Thyroid gland (tissue), 4 donors: ENCODE data around the gene KLHL17. TPM values are rescaled to one million over a fixed set of nuclear protein-coding genes. Genes with fewer than 3 reads are reported as not detected.

Experiments used
- DNase-seq, 2 donors: peaks; one replicate each; pipeline ENCODE4 v3.0.0-alpha.2; 2019
- H3K27ac ChIP-seq, 3 donors: fragments of 200-600 bp; sonication (generic); 1 replicate in 2 of 3; 2 replicates in 1 of 3; pipeline ENCODE4 v1.5.1; 2016 to 2019; ENCODE audit warnings: mild to moderate bottlenecking in 1 of 3, moderate library complexity in 1 of 3
- H3K27me3 ChIP-seq: fragments of 200-600 bp; sonication (generic); one replicate; pipeline ENCODE4 v1.5.1; 2019
- H3K36me3 ChIP-seq, 2 donors: fragments of 200-600 bp; sonication (generic); one replicate each; pipeline ENCODE4 v1.5.1; 2016 to 2019
- H3K4me1 ChIP-seq, 2 donors: fragments of 200-600 bp; sonication (generic); one replicate each; pipeline ENCODE4 v1.5.1; 2017 to 2019
- H3K4me3 ChIP-seq, 3 donors: fragments of 200-600 bp; sonication (generic); replicated peaks in 1 of 3; 1 replicate in 2 of 3; 2 replicates in 1 of 3; pipeline ENCODE4 v1.5.1; 2016; ENCODE audit warnings: mild to moderate bottlenecking in 1 of 3
- H3K9me3 ChIP-seq: fragments of 200-600 bp; sonication (generic); one replicate; pipeline ENCODE4 v1.5.1; 2017
- POLR2A ChIP-seq, 2 donors: fragments of 450-650 bp; IDR thresholded peaks; one replicate each; pipeline ENCODE4 v1.6.1; 2017; ENCODE audit warnings: antibody characterized with exemption in 2 of 2, mild to moderate bottlenecking in 2 of 2, moderate library complexity in 1 of 2
- WGBS, 2 donors: methylation state at CpG; one replicate each; pipeline ENCODE4 v1.1.5; 2017; 5-methylcytosine and 5-hydroxymethylcytosine counted together
- intact Hi-C: fragments of 100-400 bp; cut with DNase I; formaldehyde crosslinking; loops from one replicate; pipeline ENCODE4 v1.15.1; 2023
- total RNA-seq, 4 donors: library from RNA; depleted of rRNA; stranded (reverse); fragments of >200 nt; gene quantifications; one replicate each; pipeline ENCODE4 v1.2.3, GENCODE V29; 2016
- TF ChIP-seq, protein P1 (sequence below), 6 experiments: fragments of 200-600 bp in 3 of 6; fragments of 450-650 bp in 3 of 6; sonication (generic) in 3 of 6; IDR thresholded peaks; one replicate each; pipeline ENCODE4 v1.5.1; 2016 to 2019; ENCODE audit warnings: antibody characterized with exemption in 6 of 6, mild to moderate bottlenecking in 2 of 6, inconsistent platforms in 1 of 6, moderate library complexity in 1 of 6

The KLHL17 gene
- total RNA-seq, 4 donors from 2014 or later = 3.4 to 10.9 (median 10.3) TPM

DNA sequence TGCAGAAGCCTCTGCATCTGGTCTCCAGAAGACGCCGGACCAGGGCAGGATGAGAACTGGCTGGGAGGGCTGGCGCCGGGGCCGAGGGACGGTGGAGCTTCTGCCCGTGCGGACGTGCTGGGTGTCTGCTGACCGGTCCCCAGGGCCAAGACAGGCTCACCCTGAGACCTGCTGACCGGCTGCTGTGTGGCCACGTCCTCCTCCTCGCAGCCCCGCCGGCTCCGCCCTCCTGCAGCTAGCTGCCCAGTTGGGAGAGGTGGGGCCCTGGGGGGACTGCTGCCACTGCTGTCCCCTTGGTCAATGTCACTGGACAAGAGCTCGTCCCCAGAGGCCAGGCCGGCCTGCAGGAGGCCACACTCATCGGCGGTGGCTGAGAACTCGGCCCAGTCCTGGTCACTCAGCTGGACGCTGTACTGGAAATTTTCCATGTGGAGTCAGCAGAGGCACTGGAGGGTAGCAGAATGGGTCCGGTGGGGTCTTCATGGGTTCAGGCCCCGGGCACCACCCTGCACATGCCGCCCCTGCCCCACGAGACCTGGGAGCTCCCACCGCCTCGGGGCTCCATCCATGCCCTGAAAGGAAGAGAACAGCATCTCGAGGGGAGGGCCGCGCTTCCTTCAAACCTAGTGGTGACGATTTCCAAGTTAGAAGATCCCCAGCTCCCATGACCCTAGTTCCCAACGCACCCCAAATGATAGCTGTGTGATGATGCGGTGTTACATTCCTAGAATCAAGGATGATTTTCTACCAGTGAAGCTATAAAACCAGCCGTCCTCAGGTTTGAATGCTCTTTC is 20.4 kb downstream of the KLHL17 start:
- peaks cover 0 to 6% of the 10 kb centered on the region in 2 donors for H3K4me1 ChIP-seq
- no peaks in the 10 kb centered on the region for H3K9me3 ChIP-seq

DNA sequence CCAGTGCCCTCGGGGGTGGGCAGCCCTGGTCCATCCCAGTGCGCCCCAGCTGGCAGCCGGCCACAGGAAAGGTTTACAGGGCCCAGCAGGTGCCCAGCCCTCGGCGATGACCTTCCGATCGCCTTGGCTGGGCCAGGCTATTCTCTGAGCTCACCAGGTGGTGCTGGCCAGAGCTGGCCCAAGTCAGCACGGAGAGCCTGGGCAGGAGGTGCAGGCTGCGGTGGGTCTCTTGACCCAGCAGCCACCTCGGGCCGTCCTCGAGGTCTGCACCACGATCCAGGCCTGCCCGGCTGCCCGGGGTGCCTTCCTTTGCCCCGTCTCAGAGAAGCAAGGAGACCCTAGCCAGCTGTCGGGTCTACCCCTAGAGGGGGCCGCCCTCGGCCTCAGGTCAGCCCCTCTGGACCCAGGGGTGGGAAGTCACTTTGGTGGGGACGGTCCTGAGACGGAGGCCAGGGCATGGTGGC is 21.1 kb downstream of the KLHL17 start:
- no peaks in the 10 kb centered on the region for H3K9me3 ChIP-seq
- no peak overlapping the region for H3K4me3 ChIP-seq
- no peaks in the 10 kb centered on the region for H3K36me3 ChIP-seq
- TF ChIP-seq, protein P1, sequence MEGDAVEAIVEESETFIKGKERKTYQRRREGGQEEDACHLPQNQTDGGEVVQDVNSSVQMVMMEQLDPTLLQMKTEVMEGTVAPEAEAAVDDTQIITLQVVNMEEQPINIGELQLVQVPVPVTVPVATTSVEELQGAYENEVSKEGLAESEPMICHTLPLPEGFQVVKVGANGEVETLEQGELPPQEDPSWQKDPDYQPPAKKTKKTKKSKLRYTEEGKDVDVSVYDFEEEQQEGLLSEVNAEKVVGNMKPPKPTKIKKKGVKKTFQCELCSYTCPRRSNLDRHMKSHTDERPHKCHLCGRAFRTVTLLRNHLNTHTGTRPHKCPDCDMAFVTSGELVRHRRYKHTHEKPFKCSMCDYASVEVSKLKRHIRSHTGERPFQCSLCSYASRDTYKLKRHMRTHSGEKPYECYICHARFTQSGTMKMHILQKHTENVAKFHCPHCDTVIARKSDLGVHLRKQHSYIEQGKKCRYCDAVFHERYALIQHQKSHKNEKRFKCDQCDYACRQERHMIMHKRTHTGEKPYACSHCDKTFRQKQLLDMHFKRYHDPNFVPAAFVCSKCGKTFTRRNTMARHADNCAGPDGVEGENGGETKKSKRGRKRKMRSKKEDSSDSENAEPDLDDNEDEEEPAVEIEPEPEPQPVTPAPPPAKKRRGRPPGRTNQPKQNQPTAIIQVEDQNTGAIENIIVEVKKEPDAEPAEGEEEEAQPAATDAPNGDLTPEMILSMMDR (IDR thresholded peaks at IDR 0.05) = no peak
- TF ChIP-seq POLR2A (IDR thresholded peaks at IDR 0.05) = no peak
- H3K4me1 ChIP-seq = no peaks in the 10 kb centered on the region
- H3K27ac ChIP-seq = no peak overlapping the region
- 83% methylated on average over 7 of the region's 21 CpGs; no CpG with 5 or more reads in 1 of the 2 donors for WGBS, 2 donors
- no peak for DNase-seq
- H3K27me3 ChIP-seq = no peaks in the 10 kb centered on the region
- intact Hi-C loops = no loop called here

More for the DNA sequence above, 20.4 kb downstream of the KLHL17 start:
- TF ChIP-seq POLR2A (IDR thresholded peaks at IDR 0.05) = no peak
- TF ChIP-seq, protein P1 (IDR thresholded peaks at IDR 0.05) = no peak
- 75 to 84% methylated on average over 11 to 26 of the region's 35 CpGs for WGBS, 2 donors
- no peaks in the 10 kb centered on the region for H3K27me3 ChIP-seq
- intact Hi-C loops = no loop called here
- H3K36me3 ChIP-seq = no peaks in the 10 kb centered on the region
- H3K4me3 ChIP-seq = no peak overlapping the region
- H3K27ac ChIP-seq = no peak overlapping the region
- no peak for DNase-seq

DNA sequence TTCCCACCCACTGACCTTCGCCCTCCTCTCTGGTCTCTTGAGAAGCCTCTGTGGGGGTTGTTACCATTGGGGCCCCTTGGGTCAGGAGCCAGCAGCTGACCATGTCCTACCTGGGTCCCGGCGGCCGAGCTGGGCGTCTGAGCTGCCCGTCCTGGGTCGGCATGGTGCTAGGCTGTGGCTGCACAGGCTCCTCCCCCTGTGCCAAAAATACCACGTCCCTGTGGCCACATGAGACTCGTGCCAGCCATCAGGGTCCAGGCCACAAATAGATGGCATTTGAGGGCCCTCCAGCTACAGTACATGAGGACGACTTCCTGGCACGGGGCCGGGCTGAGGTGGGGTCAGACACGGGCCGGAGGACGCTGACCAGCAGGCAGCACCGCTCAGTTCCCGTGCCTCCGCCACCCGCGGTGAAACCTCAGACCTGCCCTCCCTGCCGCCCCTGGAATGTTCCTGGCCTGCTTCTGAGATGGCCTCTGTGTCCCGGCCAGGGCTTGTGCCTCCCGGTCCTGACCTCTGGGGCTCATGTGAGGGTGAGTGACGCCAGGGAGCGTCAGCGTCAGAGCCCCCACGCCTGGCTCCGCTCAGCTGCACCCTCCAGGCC is 21.7 kb downstream of the KLHL17 start, which contains the start of gene PERM1:
Gene PERM1, minus strand, starts transcription at position 139 of the 604 bp plus-strand sequence. CDS start 1,064 bp downstream, outside the sequence.
- H3K4me3 ChIP-seq = no peak within 1 kb of the TSS
- H3K36me3 ChIP-seq = no peaks in the 10 kb centered on the region
- H3K4me1 ChIP-seq = no peaks in the 10 kb centered on the region
- no peaks in the 10 kb centered on the region for H3K27me3 ChIP-seq
- TF ChIP-seq, protein P1 (IDR thresholded peaks at IDR 0.05) = no peak
- TF ChIP-seq POLR2A (IDR thresholded peaks at IDR 0.05) = no peak
- no peak for DNase-seq
- intact Hi-C loops = loop anchor here (2.0 kb wide), 1 partner anchor 85 kb away; no protein-coding TSS in a partner anchor
- H3K9me3 ChIP-seq = no peaks in the 10 kb centered on the region
- H3K27ac ChIP-seq = no peak within 1 kb of the TSS
- WGBS, 2 donors = 60 to 64% methylated on average over 15 to 24 of the region's 28 CpGs

DNA sequence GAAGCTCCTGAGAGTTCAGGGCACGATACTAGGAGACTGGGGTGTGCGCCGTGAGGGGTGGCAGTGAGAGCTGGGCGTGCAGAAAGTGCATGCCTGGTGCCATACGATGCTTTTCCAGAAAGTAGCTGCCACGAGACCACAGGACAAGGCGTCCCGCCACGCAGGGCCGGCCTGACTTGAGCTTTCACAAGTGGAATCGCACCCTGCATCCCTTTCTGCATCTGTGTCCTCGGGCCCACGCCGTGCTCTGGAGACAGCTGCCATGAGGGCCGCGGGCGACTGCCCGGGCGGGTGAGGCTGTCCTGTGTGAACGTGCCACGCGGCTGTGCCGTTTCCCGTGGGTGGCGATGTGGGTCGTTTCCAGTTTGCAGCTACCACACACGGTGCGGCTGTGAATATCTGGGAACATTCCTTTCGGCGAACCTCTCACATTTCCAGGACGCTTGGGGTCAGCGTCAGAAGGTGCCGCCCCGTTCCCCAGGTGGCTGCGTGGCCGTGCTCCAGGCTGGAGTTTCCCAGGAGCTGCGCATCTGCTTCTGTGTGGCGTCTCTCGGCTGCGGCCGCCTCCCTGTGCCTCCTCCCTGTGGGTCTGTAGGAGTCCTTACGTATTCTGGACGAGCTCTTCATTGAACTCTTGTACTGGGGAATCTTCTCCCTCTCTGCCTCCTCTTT is 22.5 kb downstream of the KLHL17 start:
- no peak for DNase-seq
- Histone ChIP-seq H3K4me3 (no peak overlapping the region), H3K27me3 (no peaks in the 10 kb centered on the region), H3K27ac (no peak overlapping the region), H3K9me3 (no peaks in the 10 kb centered on the region), H3K36me3 (no peaks in the 10 kb centered on the region), H3K4me1 (no peaks in the 10 kb centered on the region)
- intact Hi-C loops = loop anchor here (2.0 kb wide), 1 partner anchor 84 kb away; no protein-coding TSS in a partner anchor
- 78 to 83% methylated on average over 24 to 43 of the region's 43 CpGs for WGBS, 2 donors
- TF ChIP-seq, protein P1 (IDR thresholded peaks at IDR 0.05) = no peak
- no peak for TF ChIP-seq POLR2A (IDR thresholded peaks at IDR 0.05)
